ENCODE results near the gene XIST. TPM values are rescaled to one million over a fixed set of nuclear protein-coding genes. Genes with fewer than 3 reads are reported as not detected.

Gene XIST
- total and polyA plus RNA-seq, 10 of the 15 experiments (the other 5 are each of a cell fraction or from before 2014, with no cell fraction given) = 39.1 to 787 (median 91.3) TPM

DNA sequence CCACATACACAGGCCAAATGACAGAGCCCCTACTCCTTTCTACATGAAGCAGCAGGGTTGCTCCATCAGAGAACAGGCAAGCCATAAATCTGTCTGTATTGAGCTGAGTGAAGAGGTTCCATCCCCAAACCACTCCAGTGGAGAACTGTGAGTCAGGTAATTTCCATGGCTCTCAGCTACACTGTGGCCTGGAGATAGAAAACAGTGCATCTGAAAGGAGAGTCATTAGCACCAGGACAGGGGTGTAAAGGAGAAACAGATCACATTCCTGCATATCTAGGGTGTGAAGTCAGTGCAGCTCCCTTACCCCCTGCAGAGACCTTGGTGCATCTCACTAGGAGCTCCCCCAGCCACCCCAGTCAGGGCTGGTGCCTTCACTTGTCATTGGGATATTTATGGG lies 25.2 kb upstream of the XIST start (continued):
- TF ChIP-seq, protein P1, sequence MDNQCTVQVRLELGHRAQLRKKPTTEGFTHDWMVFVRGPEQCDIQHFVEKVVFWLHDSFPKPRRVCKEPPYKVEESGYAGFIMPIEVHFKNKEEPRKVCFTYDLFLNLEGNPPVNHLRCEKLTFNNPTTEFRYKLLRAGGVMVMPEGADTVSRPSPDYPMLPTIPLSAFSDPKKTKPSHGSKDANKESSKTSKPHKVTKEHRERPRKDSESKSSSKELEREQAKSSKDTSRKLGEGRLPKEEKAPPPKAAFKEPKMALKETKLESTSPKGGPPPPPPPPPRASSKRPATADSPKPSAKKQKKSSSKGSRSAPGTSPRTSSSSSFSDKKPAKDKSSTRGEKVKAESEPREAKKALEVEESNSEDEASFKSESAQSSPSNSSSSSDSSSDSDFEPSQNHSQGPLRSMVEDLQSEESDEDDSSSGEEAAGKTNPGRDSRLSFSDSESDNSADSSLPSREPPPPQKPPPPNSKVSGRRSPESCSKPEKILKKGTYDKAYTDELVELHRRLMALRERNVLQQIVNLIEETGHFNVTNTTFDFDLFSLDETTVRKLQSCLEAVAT (IDR thresholded peaks at IDR 0.05) = no peak

DNA sequence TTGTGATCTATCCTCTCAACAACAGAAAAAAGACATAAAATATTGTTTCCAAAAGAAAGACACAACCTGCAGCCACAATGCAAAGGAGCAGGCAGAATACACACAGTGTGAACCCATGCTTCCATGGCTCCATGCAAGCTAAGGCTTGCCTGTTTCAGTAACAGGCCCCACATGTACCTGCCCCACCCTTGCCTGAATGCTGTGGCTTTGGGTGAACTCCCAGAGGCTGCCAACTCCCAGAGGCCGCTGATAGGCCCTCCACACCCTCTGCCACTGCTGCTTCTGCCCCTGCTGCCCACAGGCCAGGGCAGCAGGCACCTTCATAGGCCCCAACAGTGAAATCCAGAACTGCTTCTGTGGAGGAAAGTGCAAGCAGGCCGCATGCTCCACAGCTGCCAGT lies 24.4 kb upstream of the XIST start:
- 46% methylated on average over 2 of the region's 2 CpGs for WGBS (ENCODE audit: insufficient coverage, insufficient replicate concordance, low lambda C conversion rate, missing lambda C conversion rate)
- RAD21 ChIA-PET (ENCODE audit: unreplicated experiment) = no interaction called here
- in situ Hi-C loops (cut with MboI) = no loop called here

More for the DNA sequence above, 24.4 kb upstream of the XIST start:
- Histone ChIP-seq H3K4me2 (ENCODE audit: control insufficient read depth, insufficient read depth) (no peak overlapping the region), H4K20me1 (ENCODE audit: control insufficient read depth, insufficient read depth) (no peaks in the 10 kb centered on the region), H3K36me3 (ENCODE audit: control insufficient read depth in 2 of 2, insufficient read depth in 2 of 2, low read length in 1 of 2) (no peaks in the 10 kb centered on the region), H2AFZ (ENCODE audit: control insufficient read depth, low read depth, low read length) (no peak overlapping the region), H3K9me3 (replicated peaks; ENCODE audit: control insufficient read depth, insufficient read depth, low read length) (0 out of 3 replicates have a peak, but pooled peaks cover 2% of the 10 kb centered on the region), H3K79me2 (ENCODE audit: control insufficient read depth, insufficient read depth, low read length) (no peaks in the 10 kb centered on the region), H3K27ac (ENCODE audit: control insufficient read depth, insufficient read depth) (no peak overlapping the region), H3K9ac (ENCODE audit: control insufficient read depth, insufficient read depth, low read length) (no peak overlapping the region), H3K4me1 (ENCODE audit: control insufficient read depth, insufficient read depth, low read length) (no peaks in the 10 kb centered on the region), H3K4me3 (no peak overlapping the region), H3K27me3 (replicated peaks in 1 of 2; ENCODE audit: control insufficient read depth in 2 of 2, insufficient read depth in 2 of 2, low read length in 1 of 2) (no peaks in the 10 kb centered on the region)
- FAIRE-seq = no peak
- no peak for ATAC-seq
- no TSS peak for BruUV-seq (replicated peaks)
- intact Hi-C loops (cut with micrococcal nuclease; ENCODE audit: unreplicated experiment) = no loop called here
- no peak for TF ChIP-seq POLR2AphosphoS5 (IDR thresholded peaks at IDR 0.05; ENCODE audit: low read length)
- no peak for TF ChIP-seq ZNF217 (IDR thresholded peaks at IDR 0.05)
- no peak for TF ChIP-seq EGR1 (IDR thresholded peaks at IDR 0.05; ENCODE audit: borderline replicate concordance in 1 of 2, low read depth in 2 of 2, low read length in 2 of 2)
- TF ChIP-seq GATAD2B (conservative IDR thresholded peaks at IDR 0.05; ENCODE audit: low read depth) = no peak
- TF ChIP-seq, protein P2, sequence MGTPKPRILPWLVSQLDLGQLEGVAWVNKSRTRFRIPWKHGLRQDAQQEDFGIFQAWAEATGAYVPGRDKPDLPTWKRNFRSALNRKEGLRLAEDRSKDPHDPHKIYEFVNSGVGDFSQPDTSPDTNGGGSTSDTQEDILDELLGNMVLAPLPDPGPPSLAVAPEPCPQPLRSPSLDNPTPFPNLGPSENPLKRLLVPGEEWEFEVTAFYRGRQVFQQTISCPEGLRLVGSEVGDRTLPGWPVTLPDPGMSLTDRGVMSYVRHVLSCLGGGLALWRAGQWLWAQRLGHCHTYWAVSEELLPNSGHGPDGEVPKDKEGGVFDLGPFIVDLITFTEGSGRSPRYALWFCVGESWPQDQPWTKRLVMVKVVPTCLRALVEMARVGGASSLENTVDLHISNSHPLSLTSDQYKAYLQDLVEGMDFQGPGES (IDR thresholded peaks at IDR 0.05) = no peak
- no peak for TF ChIP-seq CREB1 (IDR thresholded peaks at IDR 0.05; ENCODE audit: low read depth)
- no peak for TF ChIP-seq MEF2A (IDR thresholded peaks at IDR 0.05; ENCODE audit: insufficient read depth, low read depth, low read length)
- TF ChIP-seq PML (IDR thresholded peaks at IDR 0.05; ENCODE audit: low read length) = no peak
- TF ChIP-seq NR2C1 (IDR thresholded peaks at IDR 0.05) = no peak
- TF ChIP-seq, protein P3, sequence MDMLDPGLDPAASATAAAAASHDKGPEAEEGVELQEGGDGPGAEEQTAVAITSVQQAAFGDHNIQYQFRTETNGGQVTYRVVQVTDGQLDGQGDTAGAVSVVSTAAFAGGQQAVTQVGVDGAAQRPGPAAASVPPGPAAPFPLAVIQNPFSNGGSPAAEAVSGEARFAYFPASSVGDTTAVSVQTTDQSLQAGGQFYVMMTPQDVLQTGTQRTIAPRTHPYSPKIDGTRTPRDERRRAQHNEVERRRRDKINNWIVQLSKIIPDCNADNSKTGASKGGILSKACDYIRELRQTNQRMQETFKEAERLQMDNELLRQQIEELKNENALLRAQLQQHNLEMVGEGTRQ (IDR thresholded peaks at IDR 0.05; ENCODE audit: borderline replicate concordance, low read depth, low read length) = no peak
- no peak for TF ChIP-seq SMC3 (IDR thresholded peaks at IDR 0.05; ENCODE audit: borderline replicate concordance, low read length)
- TF ChIP-seq SP1 (IDR thresholded peaks at IDR 0.05; ENCODE audit: low read depth, low read length) = no peak
- TF ChIP-seq TCF12 (IDR thresholded peaks at IDR 0.05; ENCODE audit: low read depth, low read length) = no peak
- CTCF ChIA-PET = no interaction called here
- SMC1A ChIA-PET (ENCODE audit: uncharacterized antibody, unreplicated experiment) = no interaction called here
- POLR2A ChIA-PET = no interaction called here
- DNase-seq (ENCODE audit: low read depth, low spot score) = no peak
